Loucy (cell line): Measurements from ENCODE around the gene CAMK1G.

Source experiments
- H2AFZ ChIP-seq: fragments of 200-600 bp; sonication (generic); 2 replicates; pipeline ENCODE4 v1.6.0; 2016; ENCODE audit warnings: antibody characterized with exemption, mild to moderate bottlenecking, low read length, moderate library complexity
- H3F3A ChIP-seq: fragments of 200-600 bp; 2 replicates; pipeline ENCODE4 v1.6.0; 2016; ENCODE audit warnings: antibody characterized with exemption, low read depth, mild to moderate bottlenecking
- H3K27me3 ChIP-seq: fragments of 200-600 bp; sonication (generic); 2 replicates; pipeline ENCODE4 v1.6.1; 2014; ENCODE audit warnings: low read length, mild to moderate bottlenecking; ENCODE audit not compliant: insufficient read depth, poor library complexity, severe bottlenecking
- H3K36me3 ChIP-seq: fragments of 200-600 bp; sonication (generic); 2 replicates; pipeline ENCODE4 v1.6.1; 2016; ENCODE audit warnings: low read length; ENCODE audit not compliant: insufficient read depth
- H3K4me1 ChIP-seq: fragments of 200-600 bp; sonication (generic); 2 replicates; pipeline ENCODE4 v1.5.1; 2014; ENCODE audit warnings: low read length, mild to moderate bottlenecking; ENCODE audit not compliant: insufficient read depth, poor library complexity, severe bottlenecking
- H3K4me2 ChIP-seq: fragments of 200-600 bp; sonication (generic); 2 replicates; pipeline ENCODE4 v1.6.0; 2014; ENCODE audit warnings: antibody characterized with exemption, low read length, low read depth, mild to moderate bottlenecking; ENCODE audit not compliant: poor library complexity, severe bottlenecking
- H3K4me3 ChIP-seq: fragments of 200-600 bp; sonication (generic); 2 replicates; pipeline ENCODE4 v1.5.1; 2014; ENCODE audit warnings: low read length, mild to moderate bottlenecking, mixed read lengths; ENCODE audit not compliant: poor library complexity, severe bottlenecking
- H3K79me2 ChIP-seq: fragments of 200-600 bp; sonication (generic); 2 replicates; pipeline ENCODE4 v1.6.1; 2014; ENCODE audit warnings: low read length; ENCODE audit not compliant: insufficient read depth
- H3K9ac ChIP-seq: fragments of 200-600 bp; sonication (generic); 2 replicates; pipeline ENCODE4 v1.6.0; 2014; ENCODE audit warnings: mild to moderate bottlenecking, low read depth, low read length, moderate library complexity; ENCODE audit not compliant: poor library complexity, severe bottlenecking
- H3K9me2 ChIP-seq: fragments of 200-600 bp; sonication (generic); replicated peaks from 2 replicates; pipeline ENCODE4 v1.6.1; 2016; ENCODE audit warnings: low read depth, low read length, mixed read lengths
- H3K9me3 ChIP-seq: fragments of 200-600 bp; sonication (generic); 2 replicates; pipeline ENCODE4 v1.6.1; 2014; ENCODE audit warnings: mild to moderate bottlenecking, antibody characterized with exemption, low read length, low read depth; ENCODE audit not compliant: insufficient read depth
- H4K20me1 ChIP-seq: fragments of 200-600 bp; sonication (generic); 2 replicates; pipeline ENCODE4 v1.6.0; 2014; ENCODE audit warnings: antibody characterized with exemption, low read length, mild to moderate bottlenecking; ENCODE audit not compliant: insufficient read depth, poor library complexity, severe bottlenecking
- CTCF ChIP-seq: fragments of 200-600 bp; sonication (generic); conservative IDR thresholded peaks from 2 replicates; pipeline ENCODE4 v1.5.1; 2014; ENCODE audit warnings: mild to moderate bottlenecking, antibody characterized with exemption, low read length
- EZH2phosphoT487 ChIP-seq: fragments of 200-600 bp; IDR thresholded peaks from 2 replicates; pipeline ENCODE4 v1.6.1; 2018; ENCODE audit warnings: antibody characterized with exemption, mild to moderate bottlenecking, moderate library complexity, borderline replicate concordance

The CAMK1G gene

GRCh38 chr1:209635850-209636249 is 52.3 kb downstream of the CAMK1G start:
- no peak overlapping the region for H3K4me2 ChIP-seq
- TF ChIP-seq EZH2phosphoT487 (no peak), CTCF (no peak)
- H3K4me1 ChIP-seq: no peaks in the 10 kb centered on the region
- H3K36me3 ChIP-seq: no peaks in the 10 kb centered on the region
- no peaks in the 10 kb centered on the region for H4K20me1 ChIP-seq
- H3K27me3 ChIP-seq: no peaks in the 10 kb centered on the region
- no peak overlapping the region for H2AFZ ChIP-seq
- H3K9me2 ChIP-seq: no peaks in the 10 kb centered on the region
- H3K9me3 ChIP-seq: no peaks in the 10 kb centered on the region
- H3F3A ChIP-seq: no peaks in the 10 kb centered on the region
- H3K4me3 ChIP-seq: no peak overlapping the region
- no peak overlapping the region for H3K9ac ChIP-seq
- H3K79me2 ChIP-seq: no peaks in the 10 kb centered on the region

- H3K9ac ChIP-seq: no peak overlapping the region
- no peak overlapping the region for H3K4me3 ChIP-seq
- no peaks in the 10 kb centered on the region for H3K79me2 ChIP-seq
- no peak overlapping the region for H3K4me2 ChIP-seq
- H3F3A ChIP-seq: no peaks in the 10 kb centered on the region
- H3K27me3 ChIP-seq: no peaks in the 10 kb centered on the region
- TF ChIP-seq EZH2phosphoT487: no peak
- no peak for TF ChIP-seq CTCF
- H3K4me1 ChIP-seq: no peaks in the 10 kb centered on the region
- H2AFZ ChIP-seq: no peak overlapping the region
- no peaks in the 10 kb centered on the region for H3K9me2 ChIP-seq
- H3K9me3 ChIP-seq: no peaks in the 10 kb centered on the region
- no peaks in the 10 kb centered on the region for H3K36me3 ChIP-seq
- H4K20me1 ChIP-seq: no peaks in the 10 kb centered on the region
Observed at GRCh38 chr1:209641832-209642172, 58.3 kb downstream of the CAMK1G start.

DNA sequence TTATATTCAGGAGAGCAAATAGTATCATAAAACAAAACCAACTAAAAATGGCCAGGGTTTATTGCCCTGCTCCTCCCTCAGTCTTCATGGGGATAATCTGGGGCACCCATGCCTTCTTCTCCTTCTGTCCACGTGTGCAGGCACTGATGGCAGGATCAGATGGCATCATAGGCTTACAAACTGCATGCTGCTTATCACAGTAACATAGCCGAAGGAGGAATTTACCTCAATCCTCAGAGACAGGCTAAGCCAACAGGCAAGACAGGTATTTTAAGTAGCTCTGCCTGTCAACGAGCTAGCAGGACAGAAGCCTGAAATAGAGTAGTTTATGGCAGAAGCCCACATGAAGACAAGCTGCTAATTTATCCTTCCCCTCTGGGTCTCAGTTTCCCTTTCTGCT is 59.3 kb downstream of the CAMK1G start:
- H3K79me2 ChIP-seq: no peaks in the 10 kb centered on the region
- no peaks in the 10 kb centered on the region for H3F3A ChIP-seq
- no peaks in the 10 kb centered on the region for H4K20me1 ChIP-seq
- no peak overlapping the region for H3K9ac ChIP-seq
- no peaks in the 10 kb centered on the region for H3K4me1 ChIP-seq
- no peak overlapping the region for H3K4me2 ChIP-seq
- no peaks in the 10 kb centered on the region for H3K27me3 ChIP-seq
- H3K36me3 ChIP-seq: no peaks in the 10 kb centered on the region
- no peak overlapping the region for H2AFZ ChIP-seq
- no peak overlapping the region for H3K4me3 ChIP-seq
- H3K9me3 ChIP-seq: no peaks in the 10 kb centered on the region
- no peaks in the 10 kb centered on the region for H3K9me2 ChIP-seq
- TF ChIP-seq CTCF (no peak), EZH2phosphoT487 (no peak)
